TTC549 (cell line): ENCODE measurements around the gene RC3H1.
"Not testable (repeated sequence)": the region's sequence is repeated elsewhere in the genome, so short reads cannot be mapped to it uniquely, and the experiment has no call there.

Experiments used
- FAIRE-seq: peaks from 2 replicates; lab custom pipeline; 2012; peaks lifted over from hg19 to GRCh38; lab: Jason Lieb, UNC

Gene RC3H1

DNA sequence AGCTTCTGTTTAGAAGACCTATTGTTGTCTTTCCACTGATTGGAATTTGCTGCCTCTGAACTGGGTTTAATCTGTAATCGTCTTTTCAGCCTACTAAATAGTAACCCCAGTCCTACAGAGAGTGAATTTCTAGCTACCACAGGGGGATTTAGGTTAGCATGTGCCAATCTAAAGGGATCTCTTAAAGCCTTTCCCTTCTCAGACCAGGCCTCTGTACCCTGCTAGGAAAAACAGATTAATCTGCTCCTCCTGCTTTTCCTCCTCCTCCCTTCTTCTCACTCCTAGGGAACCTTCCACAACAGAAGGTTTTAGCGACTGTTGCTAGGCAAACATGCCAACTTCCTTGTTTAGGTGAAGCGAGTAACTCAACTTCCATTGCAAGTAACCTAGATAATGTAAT, 1.3 kb upstream of the RC3H1 start:
- peak; percentile 54 for FAIRE-seq

DNA sequence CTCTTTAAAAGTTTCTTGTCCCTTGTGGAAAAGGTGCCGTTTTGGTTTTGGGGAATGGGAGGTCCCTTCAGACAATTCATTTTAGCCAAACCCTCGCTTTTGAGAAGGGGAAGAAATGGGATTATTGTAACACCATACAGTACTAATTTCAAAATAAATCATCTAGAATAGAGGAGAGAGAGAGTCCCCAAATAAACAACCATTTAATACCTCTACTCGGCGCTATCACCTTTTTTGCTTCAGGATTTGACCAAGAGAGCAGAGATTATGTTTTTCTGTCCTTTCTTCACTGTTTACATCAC, 770 bp upstream of the RC3H1 start:
- no peak for FAIRE-seq

DNA sequence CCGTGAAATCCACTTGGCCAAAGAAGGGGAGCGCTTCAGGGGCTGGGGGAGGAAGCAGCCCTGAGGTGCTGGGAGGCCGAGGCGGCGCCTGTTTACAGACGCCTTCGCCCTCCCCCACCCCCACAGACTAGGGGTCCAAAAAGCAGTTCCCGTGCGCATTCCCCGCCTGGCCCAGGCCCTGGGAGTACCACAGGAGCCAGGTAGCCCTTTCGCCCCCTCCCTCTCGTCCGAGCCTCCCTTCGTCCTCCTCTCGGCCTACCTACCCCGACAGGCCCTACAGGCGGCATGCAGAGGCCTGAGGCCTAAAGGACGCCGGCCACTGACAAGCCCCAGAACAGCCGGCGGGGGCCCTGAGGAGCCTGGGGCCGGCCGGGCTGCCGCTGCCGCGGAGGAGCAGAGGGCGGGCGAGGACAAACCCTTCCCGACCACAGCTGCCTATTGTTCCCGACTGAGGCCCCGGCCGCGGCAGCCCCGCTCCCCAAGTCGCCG, 522 bp downstream of the RC3H1 start:
- no peak for FAIRE-seq

DNA sequence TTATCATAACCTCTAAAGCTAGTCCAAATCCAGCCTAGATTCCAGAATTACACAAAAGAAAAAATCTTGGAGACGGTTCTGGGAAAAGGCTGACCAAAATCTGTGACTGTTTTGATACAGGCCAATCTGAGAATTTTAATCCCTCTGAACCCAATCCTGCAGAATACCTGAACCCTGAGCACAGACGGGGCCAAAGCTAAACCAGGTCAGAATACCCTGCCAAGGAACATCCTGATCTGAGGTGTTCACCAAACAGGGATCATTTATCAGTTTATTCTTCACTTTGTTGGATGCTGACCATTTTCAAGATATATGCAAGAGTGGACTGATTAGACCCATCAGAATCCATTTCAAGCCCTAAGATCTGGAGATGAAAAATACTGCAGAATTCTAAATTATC, 3.6 kb downstream of the RC3H1 start:
- FAIRE-seq = no peak

DNA sequence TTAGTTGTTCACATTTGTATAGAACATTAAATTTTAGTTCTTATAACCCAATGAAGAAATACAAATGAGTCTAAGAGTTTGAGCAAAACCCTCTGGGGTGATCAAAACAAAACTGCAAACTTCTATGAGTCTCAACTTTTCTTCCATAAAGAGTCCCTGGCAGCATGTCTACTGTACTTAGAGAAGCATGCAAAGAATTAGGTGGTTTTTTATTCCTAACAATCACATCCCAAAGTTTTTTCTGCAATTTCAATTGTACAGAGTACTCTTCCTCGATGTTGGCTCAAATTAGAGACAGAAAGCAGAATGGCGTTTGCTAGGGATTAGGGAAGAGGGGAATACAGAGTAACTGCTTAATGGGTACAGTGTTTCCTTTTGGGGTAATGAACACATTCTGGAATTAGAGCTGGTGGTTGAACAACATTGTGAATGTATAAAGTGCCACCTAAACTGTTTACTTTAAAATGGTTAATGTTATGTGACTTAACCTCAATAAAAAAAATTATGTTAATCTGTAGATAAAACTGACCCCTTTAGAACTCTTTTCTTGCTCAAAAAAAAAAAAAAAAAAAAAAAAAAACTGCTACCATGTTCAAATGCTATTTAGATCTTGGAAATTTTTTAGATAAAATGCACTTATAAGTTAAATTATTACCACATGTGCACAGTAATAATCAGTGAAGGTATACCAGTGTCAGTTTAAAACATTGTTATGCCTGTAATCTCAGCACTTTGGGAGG, 4.8 kb downstream of the RC3H1 start:
- peak; percentile 77 for FAIRE-seq

DNA sequence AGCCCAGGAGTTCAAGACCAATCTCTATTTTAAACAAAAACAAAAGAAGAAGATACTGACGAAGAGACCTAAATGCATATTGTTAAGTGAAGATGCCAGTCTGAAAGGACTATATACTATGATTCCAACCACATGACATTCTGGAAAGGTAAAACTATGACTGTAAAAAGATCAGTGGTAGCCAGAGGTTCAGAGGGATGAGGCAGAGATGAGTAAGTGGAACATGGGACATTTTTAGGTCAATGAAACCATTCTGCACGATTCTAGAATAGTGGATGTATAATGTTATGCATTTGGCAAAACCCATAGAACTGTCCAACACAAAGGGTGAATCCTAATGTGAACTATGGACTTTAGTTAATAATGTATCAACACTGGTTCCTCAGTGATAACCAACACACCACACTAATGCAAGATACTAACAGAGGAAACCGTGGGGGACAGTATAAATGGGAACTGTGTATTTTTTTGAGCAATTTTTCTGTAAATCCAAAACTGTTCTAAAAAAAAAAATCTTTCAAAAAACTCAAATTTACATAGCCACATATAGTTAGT, 8.2 kb downstream of the RC3H1 start:
- peak; percentile 71 for FAIRE-seq

DNA sequence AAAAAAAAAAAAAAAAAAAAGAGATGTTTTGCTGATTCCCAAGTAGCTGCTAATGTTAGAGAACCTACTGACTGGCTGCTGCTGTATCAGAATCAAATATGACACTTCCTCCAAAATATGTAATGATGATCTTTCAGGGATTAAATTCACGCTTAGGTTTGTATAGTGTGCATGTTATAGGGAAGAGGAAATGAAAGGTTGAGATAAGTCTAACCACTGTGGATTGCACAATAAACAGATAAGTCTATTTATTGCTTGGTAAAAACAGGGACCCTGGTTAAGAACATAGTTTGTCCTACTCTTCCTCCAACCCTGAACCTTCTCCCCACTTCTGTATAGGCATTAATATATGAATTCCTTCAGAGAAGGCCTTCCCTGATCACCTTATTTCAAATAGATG, 13.2 kb downstream of the RC3H1 start:
- FAIRE-seq = no peak

DNA sequence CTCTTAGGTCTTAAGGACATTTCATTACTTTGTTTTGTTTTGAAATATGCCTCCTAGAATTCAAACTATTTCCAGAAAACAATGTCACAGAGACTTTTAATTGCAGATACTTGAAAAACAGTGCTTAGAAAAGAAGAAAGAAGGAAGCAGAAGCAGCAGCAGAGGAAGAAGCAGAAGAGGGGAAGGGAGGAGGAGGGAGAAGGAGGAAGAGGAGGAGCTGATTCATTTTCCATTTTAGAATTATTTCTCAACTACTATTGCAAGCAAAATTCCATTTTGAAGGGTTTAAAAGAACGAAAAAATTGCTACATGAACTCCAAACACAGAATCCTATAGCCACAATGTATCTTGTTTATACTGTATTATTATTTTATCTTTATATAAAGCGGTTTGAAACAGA, 13.9 kb downstream of the RC3H1 start:
- FAIRE-seq = no peak

DNA sequence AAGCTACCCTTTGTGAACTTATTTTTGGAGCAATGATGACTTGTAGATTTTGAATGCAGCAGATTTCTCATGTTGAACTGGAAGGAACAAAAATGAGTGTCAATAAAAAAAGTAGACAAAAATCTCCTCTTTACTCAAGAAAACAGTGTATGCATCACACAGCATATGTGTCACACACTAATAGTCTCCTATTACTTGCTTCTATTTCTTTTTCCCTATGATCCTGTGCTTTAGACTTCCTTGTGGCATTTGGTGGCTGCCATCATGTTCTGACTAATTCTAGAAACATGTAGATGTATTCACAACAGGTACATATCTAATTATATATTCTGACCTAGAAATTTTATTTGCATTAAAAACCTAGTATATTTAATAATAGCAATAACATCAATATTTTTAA, 14.3 kb downstream of the RC3H1 start:
- FAIRE-seq = no peak

DNA sequence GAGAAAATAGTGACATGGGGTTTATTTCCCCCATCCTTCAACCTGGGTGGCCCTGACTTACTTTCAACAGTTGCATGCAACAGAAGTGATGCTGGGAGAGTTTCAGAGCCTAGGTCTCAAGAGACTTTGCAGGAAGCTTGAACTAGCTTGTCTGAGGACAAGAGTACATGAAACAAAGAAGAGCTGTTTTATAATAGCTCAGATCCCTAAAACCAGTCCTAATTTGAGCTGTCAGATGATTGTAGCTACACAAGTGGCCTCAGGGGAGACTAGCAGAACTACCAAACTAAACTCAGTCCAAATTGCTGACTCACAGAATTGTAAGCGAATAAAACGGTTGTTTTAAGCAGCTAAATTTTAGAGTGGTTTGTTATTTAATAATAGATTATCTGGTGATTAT, 17.1 kb downstream of the RC3H1 start:
- no peak for FAIRE-seq

DNA sequence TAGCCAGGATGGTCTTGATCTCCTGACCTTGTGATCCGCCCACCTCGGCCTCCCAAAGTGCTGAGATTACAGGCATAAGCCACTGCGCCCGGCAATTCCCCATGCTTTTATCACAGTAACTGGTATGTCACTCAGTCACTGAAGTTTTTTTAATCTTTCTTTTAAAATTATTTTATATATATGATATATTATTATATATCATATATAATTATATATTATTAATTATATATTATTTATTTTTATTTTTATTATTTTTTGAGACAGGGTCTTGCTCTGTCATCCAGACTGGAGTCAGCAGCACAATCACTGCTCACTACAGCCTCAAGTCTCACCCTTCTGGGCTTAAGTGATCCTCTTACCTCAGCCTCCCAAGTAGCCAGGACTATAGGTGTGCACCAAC, 18.3 kb downstream of the RC3H1 start:
- FAIRE-seq = peak; percentile 3

DNA sequence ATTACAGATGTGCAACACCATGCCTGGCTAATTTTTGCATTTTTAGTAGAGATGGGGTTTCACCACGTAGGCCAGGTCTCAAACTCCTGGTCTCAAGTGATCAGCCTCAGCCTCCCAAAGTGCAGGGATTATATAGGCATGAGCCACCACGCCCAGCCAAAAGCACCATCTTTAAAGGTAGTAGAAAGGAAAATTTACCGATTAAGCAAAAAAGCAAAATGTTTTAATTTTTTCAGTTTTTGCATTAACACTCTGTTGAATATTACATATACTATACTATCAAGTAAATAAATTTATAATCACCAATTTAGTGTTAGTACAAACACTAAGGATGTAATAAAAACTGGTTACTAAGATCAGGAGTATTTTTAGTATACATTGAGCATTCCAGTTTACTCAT, 20.6 kb downstream of the RC3H1 start:
- peak; percentile 76 for FAIRE-seq

DNA sequence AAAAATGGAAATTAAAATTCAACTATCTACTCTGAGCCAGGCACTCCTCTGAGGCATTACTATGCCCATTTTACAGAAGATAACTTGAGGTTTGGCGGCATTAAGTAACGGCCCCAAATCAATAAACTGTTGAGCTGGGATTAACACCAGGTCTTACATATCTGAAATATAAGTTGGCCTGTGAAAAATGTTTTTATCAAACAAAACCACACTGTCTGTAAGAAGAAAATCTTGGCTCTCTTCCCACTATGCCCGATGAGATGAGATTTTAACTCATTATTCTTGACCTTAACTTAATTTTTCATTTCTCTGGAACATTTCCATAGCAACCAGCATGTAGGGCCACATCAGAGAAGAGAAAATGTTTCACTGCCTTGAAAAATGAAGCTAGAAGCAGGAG, 21.8 kb downstream of the RC3H1 start:
- no peak for FAIRE-seq

DNA sequence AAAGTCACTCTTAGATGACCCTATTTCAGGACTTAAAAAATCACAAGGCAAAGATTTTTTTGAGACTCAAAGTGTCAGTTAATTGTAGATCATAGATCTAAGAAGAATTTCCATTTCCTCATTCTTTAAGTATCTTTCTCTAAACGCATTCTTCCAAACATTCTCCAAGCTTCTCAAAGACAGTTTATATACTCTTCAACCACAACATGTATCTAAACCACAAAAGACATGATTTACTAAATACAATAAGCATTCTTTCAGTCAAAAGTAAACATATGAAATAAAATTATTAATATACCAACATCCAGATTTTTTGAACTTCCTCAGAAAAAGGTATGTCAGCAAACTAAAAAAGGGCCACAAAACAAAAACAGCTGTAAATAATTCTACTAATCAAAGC, 24.4 kb downstream of the RC3H1 start:
- no peak for FAIRE-seq

DNA sequence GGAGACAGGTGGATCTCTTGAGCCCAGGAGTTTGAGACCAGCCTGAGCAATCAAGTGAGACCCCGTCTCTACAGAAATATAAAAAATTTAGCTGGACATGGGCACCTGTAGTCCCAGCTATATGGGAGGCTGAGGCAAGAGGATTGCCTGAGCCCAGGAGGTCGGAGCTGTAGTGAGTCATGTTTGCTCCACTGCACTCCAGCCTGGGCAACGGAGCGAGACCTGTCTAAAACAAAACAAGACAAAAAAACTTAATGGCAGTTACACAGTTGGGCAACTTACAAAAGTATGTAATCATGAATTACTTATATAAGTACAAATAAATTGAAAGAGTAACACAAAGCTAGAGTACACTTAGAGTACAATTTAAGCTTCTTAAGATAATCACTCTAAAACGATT, 25.2 kb downstream of the RC3H1 start:
- no peak for FAIRE-seq

DNA sequence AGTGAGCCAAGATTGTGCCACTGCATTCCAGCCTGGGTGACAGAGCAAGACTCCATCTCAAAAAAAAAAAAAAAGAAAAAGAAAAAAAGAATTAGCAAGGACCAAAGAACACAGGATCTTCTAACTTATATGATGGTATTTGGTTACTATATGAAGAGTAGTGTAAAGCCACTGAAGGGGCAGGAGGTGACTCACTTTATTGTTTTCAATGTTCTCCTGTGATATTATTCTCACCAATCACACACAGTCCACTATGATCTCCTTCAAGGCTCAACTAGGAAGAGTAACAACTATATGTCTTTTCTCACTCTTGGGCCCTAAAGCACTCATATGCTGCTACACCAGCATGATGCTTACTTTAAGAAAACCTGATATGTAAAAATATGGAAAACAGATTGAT, 26.7 kb downstream of the RC3H1 start:
- FAIRE-seq = no peak

DNA sequence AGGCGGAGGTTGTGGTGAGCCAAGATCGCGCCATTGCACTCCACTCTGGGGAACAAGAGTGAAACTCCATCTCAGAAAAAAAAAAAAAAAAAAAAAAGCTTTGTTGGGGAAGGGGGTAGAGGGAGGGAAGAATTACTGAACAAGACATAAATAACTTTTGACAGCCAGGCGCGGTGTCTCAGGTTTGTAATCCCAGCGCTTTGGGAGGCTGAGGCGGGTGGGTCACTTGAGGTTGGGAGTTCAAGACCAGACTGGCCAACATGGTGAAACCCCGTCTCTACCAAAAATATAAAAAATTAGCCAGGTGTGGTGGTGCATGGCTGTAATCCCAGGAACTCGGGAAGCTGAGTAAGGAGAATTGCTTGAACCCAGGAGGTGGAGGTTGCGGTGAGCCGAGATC, 28.2 kb downstream of the RC3H1 start:
- FAIRE-seq = not testable (repeated sequence)

DNA sequence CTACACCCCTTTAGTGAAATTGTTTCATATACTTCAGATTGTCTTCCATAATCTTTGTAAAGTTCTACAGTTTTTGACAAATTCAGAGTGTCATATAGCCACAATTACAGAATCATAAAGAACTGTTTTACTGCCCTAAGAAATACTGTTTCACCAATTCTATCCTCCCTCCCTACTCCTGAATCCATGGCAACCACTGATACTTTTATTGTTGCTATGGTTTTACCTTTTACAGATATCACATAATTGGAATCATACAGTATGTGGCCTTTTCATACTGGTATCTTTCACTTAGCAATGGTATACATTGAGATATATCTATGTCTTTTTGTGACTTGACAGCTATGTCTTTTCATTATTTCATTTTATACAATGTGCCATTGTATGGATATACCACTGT, 34.1 kb downstream of the RC3H1 start:
- FAIRE-seq = no peak

DNA sequence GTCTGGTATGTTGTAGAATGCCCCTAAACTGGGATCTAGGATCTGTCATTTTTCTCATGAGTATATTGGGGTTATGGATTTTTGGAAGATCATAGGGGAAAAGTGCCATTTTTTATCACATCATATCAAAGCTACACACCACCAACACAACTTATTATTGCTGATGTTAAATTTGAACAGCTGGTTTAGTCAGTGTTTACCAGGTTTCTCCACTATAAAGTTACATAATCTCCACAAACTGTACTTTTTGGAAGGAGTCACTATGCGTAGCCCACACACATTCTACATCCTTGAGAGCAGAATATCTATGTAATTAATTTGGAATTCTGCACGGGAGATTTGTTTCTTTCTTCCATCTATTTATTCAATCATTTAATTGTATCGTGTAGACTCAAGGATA, 35.2 kb downstream of the RC3H1 start:
- FAIRE-seq = no peak

DNA sequence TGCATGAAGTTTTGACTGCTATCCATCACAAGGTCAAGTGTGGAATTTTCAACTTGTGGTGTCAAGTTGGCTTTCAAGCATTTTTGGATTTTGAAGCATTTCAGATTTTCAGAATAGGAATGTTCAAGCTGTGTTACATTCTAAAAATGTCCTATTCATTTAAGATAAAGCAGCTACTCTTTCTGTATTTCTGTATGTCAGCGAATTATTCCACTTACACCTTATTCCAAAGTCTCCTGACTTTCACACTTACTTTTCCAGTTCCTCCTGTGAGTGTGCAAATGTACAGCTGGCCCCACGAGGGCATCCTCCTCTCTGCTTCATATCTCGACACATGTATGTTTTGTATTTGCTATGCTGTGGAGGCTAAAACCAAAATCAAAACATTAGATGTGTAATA, 51.9 kb downstream of the RC3H1 start:
- FAIRE-seq = no peak

DNA sequence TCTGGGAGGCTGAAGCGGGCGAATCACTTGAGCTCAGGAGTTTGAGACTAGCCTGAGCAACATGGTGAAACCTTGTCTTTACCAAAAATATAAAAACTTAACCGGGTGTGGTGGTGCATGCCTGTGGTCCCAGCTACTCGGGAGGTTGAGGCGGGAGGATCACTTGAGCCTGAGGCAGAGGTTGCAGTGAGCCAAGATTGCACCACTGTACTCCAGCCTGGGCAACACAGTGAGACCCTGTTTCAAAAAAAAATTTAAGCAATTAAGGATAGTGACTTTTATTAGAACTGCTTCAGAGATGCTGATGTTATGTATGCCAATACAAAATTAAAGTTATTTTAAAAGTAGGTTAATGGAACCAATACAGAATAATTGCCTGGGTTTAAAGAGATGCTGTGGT, 56.3 kb downstream of the RC3H1 start:
- FAIRE-seq = not testable (repeated sequence)

DNA sequence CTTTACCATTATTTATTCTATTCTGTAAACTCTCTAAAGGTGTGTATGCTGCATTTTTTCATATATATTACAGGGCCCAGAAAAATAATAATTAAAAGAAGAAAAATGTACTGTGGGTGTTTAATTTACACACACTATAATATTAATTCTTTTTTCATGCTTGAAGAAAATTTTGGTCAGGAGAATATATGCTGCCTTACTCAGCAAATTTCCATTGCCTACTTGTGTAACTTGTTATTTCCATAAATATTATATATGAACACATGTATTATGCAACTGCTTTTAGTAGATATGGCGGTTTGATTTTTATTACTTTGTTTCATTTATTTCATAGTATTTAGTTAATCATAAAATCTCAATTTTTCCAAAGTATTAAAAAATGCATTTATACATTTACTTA, 58.7 kb downstream of the RC3H1 start:
- FAIRE-seq = peak; percentile 81

DNA sequence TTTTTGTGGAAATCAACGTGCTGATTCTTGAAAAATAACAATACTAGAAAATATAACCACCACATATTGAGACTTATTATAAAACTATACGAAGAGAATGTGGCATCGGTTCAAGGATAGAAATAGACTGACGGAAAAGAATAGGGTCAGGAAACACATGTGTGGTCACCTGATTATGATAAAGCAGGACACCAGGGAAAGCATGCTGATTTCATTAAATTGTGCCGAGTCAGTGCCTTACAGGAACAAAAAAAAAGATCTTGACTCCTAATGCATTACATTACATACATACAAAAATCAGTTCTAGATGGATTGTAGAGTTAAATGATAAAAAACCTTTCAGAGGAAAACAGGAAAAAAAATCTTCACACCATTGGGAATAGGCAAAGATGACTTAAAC, 61.5 kb downstream of the RC3H1 start:
- no peak for FAIRE-seq

DNA sequence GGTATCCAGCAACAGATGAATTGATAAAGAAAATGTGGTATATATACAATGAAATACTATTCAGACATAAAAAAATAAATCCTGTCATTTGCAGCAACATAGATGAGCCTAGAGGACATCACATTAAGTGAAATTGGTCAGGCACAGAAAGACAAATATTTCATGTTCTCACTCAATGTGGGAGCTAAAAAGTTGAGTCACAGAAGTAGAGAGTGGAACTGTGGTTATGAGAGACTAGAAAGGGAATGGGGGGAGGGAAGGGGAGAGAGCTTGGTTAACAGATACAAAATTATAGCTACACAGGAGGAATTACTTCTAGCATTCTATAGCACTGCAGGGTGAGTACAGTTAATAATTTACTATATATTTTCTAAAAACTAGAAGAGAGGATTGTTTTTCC, 68.0 kb downstream of the RC3H1 start:
- peak; percentile 58 for FAIRE-seq

DNA sequence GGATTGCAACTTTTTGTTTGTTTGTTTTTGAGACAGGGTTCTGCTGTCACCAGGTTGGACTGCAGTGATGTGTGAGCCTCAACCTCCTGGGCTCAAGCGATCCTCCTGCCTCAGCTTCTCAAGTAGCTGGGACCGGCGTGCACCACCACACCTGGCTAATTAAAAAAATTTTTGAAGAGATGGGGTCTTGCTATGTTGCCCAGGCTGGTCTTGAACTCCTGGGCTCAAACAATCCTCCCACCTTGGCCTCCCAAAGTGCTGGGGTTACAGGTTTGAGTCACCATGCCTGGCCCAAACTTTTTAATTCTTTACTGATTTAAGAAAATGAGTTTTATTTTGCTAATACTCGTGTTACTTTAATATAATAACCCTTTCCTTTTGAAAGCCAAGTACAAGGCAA, 73.6 kb downstream of the RC3H1 start:
- FAIRE-seq = no peak
